Measurements from ENCODE around the gene RTN4IP1. TPM values are rescaled to one million over a fixed set of nuclear protein-coding genes. Genes with fewer than 3 reads are reported as not detected.

Gene RTN4IP1
- total and polyA plus RNA-seq, 10 of the 15 experiments (the other 5 are each of a cell fraction or from before 2014, with no cell fraction given) = 8.2 to 17.0 (median 9.8) TPM

DNA sequence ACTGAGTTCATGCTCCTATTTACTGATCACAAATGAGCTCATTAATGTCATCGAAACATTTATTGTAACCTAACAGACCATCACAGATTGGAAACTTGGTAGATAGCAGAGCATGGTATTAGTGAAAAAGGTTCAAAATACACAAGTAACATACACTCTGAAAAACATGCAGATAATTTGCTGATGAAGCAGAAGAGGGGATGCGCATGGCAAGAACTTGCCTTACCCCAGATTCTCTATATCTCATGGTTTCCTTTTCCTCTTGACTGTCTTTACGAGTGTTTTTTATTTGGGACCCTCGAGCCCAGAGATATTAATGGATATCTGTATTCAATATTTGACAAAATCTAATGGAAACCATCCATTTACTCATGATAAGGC, 37.7 kb upstream of the RTN4IP1 start:
- intact Hi-C loops (cut with micrococcal nuclease; ENCODE audit: unreplicated experiment) = no loop called here
- in situ Hi-C loops (cut with MboI) = no loop called here
- Histone ChIP-seq H3K4me1 (ENCODE audit: control insufficient read depth, insufficient read depth, low read length) (peaks cover 4% of the 10 kb centered on the region; the same call in 1 of the 2 replicates), H3K4me3 (no peak overlapping the region), H3K27me3 (replicated peaks in 1 of 2; ENCODE audit: control insufficient read depth in 2 of 2, insufficient read depth in 2 of 2, low read length in 1 of 2) (no peaks in the 10 kb centered on the region), H3K9me3 (replicated peaks; ENCODE audit: control insufficient read depth, insufficient read depth, low read length) (no peaks in the 10 kb centered on the region), H3K4me2 (ENCODE audit: control insufficient read depth, insufficient read depth) (no peak overlapping the region), H2AFZ (ENCODE audit: control insufficient read depth, low read depth, low read length) (no peak overlapping the region), H4K20me1 (ENCODE audit: control insufficient read depth, insufficient read depth) (no peaks in the 10 kb centered on the region), H3K27ac (ENCODE audit: control insufficient read depth, insufficient read depth) (peak overlapping the region; percentile 11; the same call in 1 of the 2 replicates), H3K79me2 (ENCODE audit: control insufficient read depth, insufficient read depth, low read length) (no peaks in the 10 kb centered on the region), H3K9ac (ENCODE audit: control insufficient read depth, insufficient read depth, low read length) (no peak overlapping the region), H3K36me3 (ENCODE audit: control insufficient read depth in 2 of 2, insufficient read depth in 2 of 2, low read length in 1 of 2) (peaks cover 0 to 10% of the 10 kb centered on the region in 2 experiments; a peak in 2 of 4 replicates)
- peak; percentile 18 for FAIRE-seq
- WGBS (ENCODE audit: insufficient coverage, insufficient replicate concordance, low lambda C conversion rate, missing lambda C conversion rate) = 56% methylated on average over 4 of the region's 4 CpGs
- ChIA-PET SMC1A (ENCODE audit: uncharacterized antibody, unreplicated experiment) (interaction anchor here (0.8 to 1.2 kb wide), 7 partner anchors 21 to 82 kb away, joined by 3 to 6 read pairs (median 3); partner anchors contain the start of genes QRSL1 and RTN4IP1), POLR2A (no interaction called here), CTCF (interaction anchor here (0.6 to 1.6 kb wide), 4 partner anchors 9 to 312 kb away, joined by 3 to 5 read pairs (median 4); no protein-coding TSS in a partner anchor), RAD21 (ENCODE audit: unreplicated experiment) (interaction anchor here (0.7 to 1.3 kb wide), 8 partner anchors 18 to 312 kb away, joined by 3 to 6 read pairs (median 3); no protein-coding TSS in a partner anchor)
- DNase-seq (ENCODE audit: low read depth, low spot score) = no peak
- BruUV-seq (replicated peaks) = no TSS peak
- TF ChIP-seq NBN (IDR thresholded peaks at IDR 0.05) = no peak
- TF ChIP-seq RCOR1 (conservative IDR thresholded peaks at IDR 0.05; ENCODE audit: low read depth, low read length) = no peak
- peak; percentile 0 for TF ChIP-seq MEF2B (IDR thresholded peaks at IDR 0.05; ENCODE audit: partially characterized antibody, poor library complexity, severe bottlenecking)
- TF ChIP-seq ZNF384 (IDR thresholded peaks at IDR 0.05; ENCODE audit: borderline replicate concordance, low read depth, low read length) = no peak
- no peak for ATAC-seq

DNA sequence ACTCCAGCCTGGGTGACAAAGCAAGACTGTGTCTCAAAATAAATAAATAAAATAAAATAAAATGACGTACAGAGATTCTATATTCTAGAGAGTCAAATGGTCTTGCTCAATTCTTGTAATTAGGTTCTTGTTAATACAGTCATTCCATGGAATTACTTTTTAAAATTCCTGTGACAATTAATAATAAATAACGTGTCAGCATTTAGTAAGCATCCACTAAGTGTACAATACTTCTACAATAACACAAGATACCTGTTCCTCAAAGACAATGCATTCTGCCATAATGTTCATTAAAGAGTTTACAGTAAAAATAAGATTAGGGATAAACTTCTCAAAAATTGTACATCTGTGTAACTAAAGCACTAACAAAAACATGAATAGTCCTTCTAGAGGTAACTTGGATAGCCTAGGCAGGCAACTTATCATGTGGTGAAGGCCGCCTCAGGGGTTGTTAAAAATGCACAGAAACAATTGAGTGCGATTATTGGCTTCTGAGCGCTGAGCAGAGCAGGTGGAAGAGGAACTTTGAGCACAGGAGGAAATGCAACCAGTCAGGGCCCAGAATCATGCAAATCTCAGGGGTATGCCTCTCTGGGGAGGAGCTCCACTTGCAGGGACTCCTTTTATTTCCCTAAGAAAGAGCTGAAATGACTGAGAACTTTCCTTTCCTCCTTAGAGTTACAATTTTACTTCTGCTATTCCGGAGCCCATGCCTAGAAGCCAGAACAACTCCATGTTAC, 37.2 kb upstream of the RTN4IP1 start:
- POLR2A ChIA-PET = no interaction called here
- H2AFZ ChIP-seq (ENCODE audit: control insufficient read depth, low read depth, low read length) = peak overlapping the region; percentile 37; the same call in 1 of the 2 replicates
- RAD21 ChIA-PET (ENCODE audit: unreplicated experiment) = interaction anchor here (0.7 to 1.3 kb wide), 8 partner anchors 17 to 313 kb away, joined by 3 to 6 read pairs (median 3); no protein-coding TSS in a partner anchor
- in situ Hi-C loops (cut with MboI) = no loop called here
- H4K20me1 ChIP-seq (ENCODE audit: control insufficient read depth, insufficient read depth) = no peaks in the 10 kb centered on the region
- CTCF ChIA-PET = interaction anchor here (0.7 to 1.6 kb wide), 3 partner anchors 8 to 313 kb away, joined by 3 to 5 read pairs (median 5); no protein-coding TSS in a partner anchor
- peaks cover 4% of the 10 kb centered on the region; the same call in 1 of the 2 replicates for H3K4me1 ChIP-seq (ENCODE audit: control insufficient read depth, insufficient read depth, low read length)
- H3K36me3 ChIP-seq (ENCODE audit: control insufficient read depth in 2 of 2, insufficient read depth in 2 of 2, low read length in 1 of 2) = peaks cover 0 to 10% of the 10 kb centered on the region in 2 experiments; a peak in 2 of 4 replicates
- ATAC-seq (peak; percentile 98), DNase-seq (ENCODE audit: low read depth, low spot score) (peak; percentile 64), FAIRE-seq (peak; percentile 89)
- intact Hi-C loops (cut with micrococcal nuclease; ENCODE audit: unreplicated experiment) = no loop called here
- H3K4me3 ChIP-seq = no peak overlapping the region
- SMC1A ChIA-PET (ENCODE audit: uncharacterized antibody, unreplicated experiment) = interaction anchor here (0.8 to 1.2 kb wide), 7 partner anchors 21 to 82 kb away, joined by 3 to 6 read pairs (median 3); partner anchors contain the start of genes QRSL1 and RTN4IP1
- no peaks in the 10 kb centered on the region for H3K79me2 ChIP-seq (ENCODE audit: control insufficient read depth, insufficient read depth, low read length)
- 28% methylated on average over 6 of the region's 6 CpGs for WGBS (ENCODE audit: insufficient coverage, insufficient replicate concordance, low lambda C conversion rate, missing lambda C conversion rate)
- H3K4me2 ChIP-seq (ENCODE audit: control insufficient read depth, insufficient read depth) = peak overlapping the region; percentile 30; the same call in 1 of the 2 replicates
- H3K9me3 ChIP-seq (replicated peaks; ENCODE audit: control insufficient read depth, insufficient read depth, low read length) = no peaks in the 10 kb centered on the region; the same call in 2 of the 3 replicates
- H3K27me3 ChIP-seq (replicated peaks in 1 of 2; ENCODE audit: control insufficient read depth in 2 of 2, insufficient read depth in 2 of 2, low read length in 1 of 2) = no peaks in the 10 kb centered on the region
- H3K27ac ChIP-seq (ENCODE audit: control insufficient read depth, insufficient read depth) = peak overlapping the region; percentile 45; the same call in 1 of the 2 replicates
- no TSS peak for BruUV-seq (replicated peaks)
- H3K9ac ChIP-seq (ENCODE audit: control insufficient read depth, insufficient read depth, low read length) = no peak overlapping the region
- TF ChIP-seq ZBED1 (IDR thresholded peaks at IDR 0.05; ENCODE audit: borderline replicate concordance) = no peak
- TF ChIP-seq CBX5 (IDR thresholded peaks at IDR 0.05; ENCODE audit: low read depth) = no peak
- TF ChIP-seq CEBPB (IDR thresholded peaks at IDR 0.05; ENCODE audit: borderline replicate concordance in 1 of 2, low read depth in 2 of 2, low read length in 2 of 2) = no peak
- peak; percentile 53; the same call in 1 of the 2 replicates for TF ChIP-seq SPI1 (IDR thresholded peaks at IDR 0.05; ENCODE audit: borderline replicate concordance, insufficient read depth, low read depth, low read length)
- TF ChIP-seq, protein P1, sequence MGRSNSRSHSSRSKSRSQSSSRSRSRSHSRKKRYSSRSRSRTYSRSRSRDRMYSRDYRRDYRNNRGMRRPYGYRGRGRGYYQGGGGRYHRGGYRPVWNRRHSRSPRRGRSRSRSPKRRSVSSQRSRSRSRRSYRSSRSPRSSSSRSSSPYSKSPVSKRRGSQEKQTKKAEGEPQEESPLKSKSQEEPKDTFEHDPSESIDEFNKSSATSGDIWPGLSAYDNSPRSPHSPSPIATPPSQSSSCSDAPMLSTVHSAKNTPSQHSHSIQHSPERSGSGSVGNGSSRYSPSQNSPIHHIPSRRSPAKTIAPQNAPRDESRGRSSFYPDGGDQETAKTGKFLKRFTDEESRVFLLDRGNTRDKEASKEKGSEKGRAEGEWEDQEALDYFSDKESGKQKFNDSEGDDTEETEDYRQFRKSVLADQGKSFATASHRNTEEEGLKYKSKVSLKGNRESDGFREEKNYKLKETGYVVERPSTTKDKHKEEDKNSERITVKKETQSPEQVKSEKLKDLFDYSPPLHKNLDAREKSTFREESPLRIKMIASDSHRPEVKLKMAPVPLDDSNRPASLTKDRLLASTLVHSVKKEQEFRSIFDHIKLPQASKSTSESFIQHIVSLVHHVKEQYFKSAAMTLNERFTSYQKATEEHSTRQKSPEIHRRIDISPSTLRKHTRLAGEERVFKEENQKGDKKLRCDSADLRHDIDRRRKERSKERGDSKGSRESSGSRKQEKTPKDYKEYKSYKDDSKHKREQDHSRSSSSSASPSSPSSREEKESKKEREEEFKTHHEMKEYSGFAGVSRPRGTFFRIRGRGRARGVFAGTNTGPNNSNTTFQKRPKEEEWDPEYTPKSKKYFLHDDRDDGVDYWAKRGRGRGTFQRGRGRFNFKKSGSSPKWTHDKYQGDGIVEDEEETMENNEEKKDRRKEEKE (IDR thresholded peaks at IDR 0.05) = no peak
- no peak for TF ChIP-seq CBFB (IDR thresholded peaks at IDR 0.05; ENCODE audit: low read depth)
- TF ChIP-seq TCF12 (IDR thresholded peaks at IDR 0.05; ENCODE audit: low read depth, low read length) = 0 out of 2 replicates have a peak, but pooled peaks have one; percentile 17
- no peak for TF ChIP-seq SMC3 (IDR thresholded peaks at IDR 0.05; ENCODE audit: borderline replicate concordance, low read length)
- peak; percentile 23; the same call in 1 of the 2 replicates for TF ChIP-seq JUNB (IDR thresholded peaks at IDR 0.05)

All from GM12878 (cell line).